CD8-positive, alpha-beta memory T cell (primary cell): ENCODE data around the gene PLOD1. TPM values are rescaled to one million over a fixed set of nuclear protein-coding genes. Genes with fewer than 3 reads are reported as not detected.
"Not testable (repeated sequence)": the region's sequence is repeated elsewhere in the genome, so short reads cannot be mapped to it uniquely, and the experiment has no call there.

Source experiments
- CTCF ChIA-PET: fragments of 350-600 bp; sonication (Branson Sonifier 250); formaldehyde crosslinking; loops from one replicate; lab custom pipeline; 2021; ENCODE audit warnings: antibody characterized with exemption; lab: Charles Lee
- POLR2A ChIA-PET: fragments of 350-600 bp; sonication (Branson Sonifier 250); formaldehyde crosslinking; loops from one replicate; lab custom pipeline; 2021; ENCODE audit warnings: antibody characterized with exemption; lab: Charles Lee
- DNase-seq, 5 donors: peaks; one replicate each; pipeline versions ENCODE4 v3.0.0 to v3.0.0-alpha.2; 2020 to 2022; ENCODE audit warnings: mixed read lengths in 1 of 5
- H3K27ac ChIP-seq: one replicate; pipeline ENCODE4 v1.7.0; 2013; ENCODE audit warnings: low read depth, mild to moderate bottlenecking, low read length, moderate library complexity
- H3K27me3 ChIP-seq: 2 replicates; pipeline ENCODE4 v1.7.0; 2013; ENCODE audit warnings: low read length, mild to moderate bottlenecking; ENCODE audit not compliant: insufficient read depth, poor library complexity, severe bottlenecking
- H3K36me3 ChIP-seq: 2 replicates; pipeline ENCODE4 v1.7.0; 2013; ENCODE audit warnings: mild to moderate bottlenecking, low read length, moderate library complexity; ENCODE audit not compliant: insufficient read depth
- H3K4me1 ChIP-seq: 2 replicates; pipeline ENCODE4 v1.7.0; 2013; ENCODE audit warnings: mild to moderate bottlenecking, low read length, moderate library complexity; ENCODE audit not compliant: insufficient read depth
- H3K4me3 ChIP-seq: 2 replicates; pipeline ENCODE4 v1.7.0; 2013; ENCODE audit warnings: mild to moderate bottlenecking, low read length
- H3K9me3 ChIP-seq: 2 replicates; pipeline ENCODE4 v1.7.0; 2013; ENCODE audit warnings: mild to moderate bottlenecking, low read length
- H3K27ac Mint-ChIP-seq, 8 donors: one replicate each; pipeline ENCODE4 v1.8.0; 2020 to 2021; ENCODE audit warnings: mixed read lengths in 8 of 8, mild to moderate bottlenecking in 6 of 8, inconsistent platforms in 3 of 8, moderate library complexity in 3 of 8
- H3K27me3 Mint-ChIP-seq, 2 donors: one replicate each; pipeline ENCODE4 v1.8.0; 2020 to 2021; ENCODE audit warnings: mixed read lengths in 2 of 2, mild to moderate bottlenecking in 1 of 2, moderate library complexity in 1 of 2
- H3K36me3 Mint-ChIP-seq, 3 donors: one replicate each; pipeline ENCODE4 v1.8.0; 2020 to 2021; ENCODE audit warnings: mixed read lengths in 3 of 3, inconsistent platforms in 1 of 3, mild to moderate bottlenecking in 1 of 3
- H3K4me1 Mint-ChIP-seq, 3 donors: one replicate each; pipeline ENCODE4 v1.8.0; 2020 to 2021; ENCODE audit warnings: mixed read lengths in 3 of 3, inconsistent platforms in 1 of 3, mild to moderate bottlenecking in 1 of 3
- H3K4me3 Mint-ChIP-seq, 7 donors: one replicate each; pipeline ENCODE4 v1.8.0; 2020 to 2021; ENCODE audit warnings: mixed read lengths in 7 of 7, mild to moderate bottlenecking in 6 of 7, moderate library complexity in 4 of 7, inconsistent platforms in 2 of 7
- H3K9me3 Mint-ChIP-seq, 5 donors: one replicate each; pipeline ENCODE4 v1.8.0; 2020 to 2022; ENCODE audit warnings: mixed read lengths in 5 of 5, mild to moderate bottlenecking in 3 of 5, moderate library complexity in 2 of 5, inconsistent platforms in 1 of 5
- polyA plus RNA-seq: library from polyadenylated mRNA; unstranded; fragments of 300-500 nt; fragmentation: Illumina TruSeq; gene quantifications from one replicate; pipeline ENCODE4 v1.2.3, GENCODE V29; 2021
- total RNA-seq, 2 experiments: library from RNA; stranded (reverse); gene quantifications; one replicate each; pipeline ENCODE4 v1.2.3, GENCODE V29; 2021

The PLOD1 gene
- total and polyA plus RNA-seq, 3 experiments from 2014 or later = 9.4 to 31.0 (median 25.8) TPM

- peaks cover 18% of the 10 kb centered on the region for H3K4me1 ChIP-seq
- no peaks in the 10 kb centered on the region for H3K27me3 ChIP-seq
- ChIA-PET CTCF (interaction anchor here (2.2 kb wide), 1 partner anchor 17 kb away, joined by 6 read pairs; no protein-coding TSS in a partner anchor), POLR2A (interaction anchor here (1.9 to 3.2 kb wide), 3 partner anchors 14 to 16 kb away, joined by 12 to 28 read pairs (median 13); no protein-coding TSS in a partner anchor)
- no peaks in the 10 kb centered on the region for H3K9me3 ChIP-seq
- H3K4me1 Mint-ChIP-seq = peaks cover 37 to 53% (median 47%) of the 10 kb centered on the region in 3 donors
- DNase-seq = no peak
- H3K9me3 Mint-ChIP-seq = no peaks in the 10 kb centered on the region
- H3K36me3 Mint-ChIP-seq = peaks cover 0 to 47% (median 4%) of the 10 kb centered on the region in 3 donors
- H3K27ac ChIP-seq = peak overlapping the region; percentile 28
- peak overlapping the region; percentile 85 to 98 (median 88) for H3K4me3 Mint-ChIP-seq
- H3K36me3 ChIP-seq = peaks cover 19% of the 10 kb centered on the region
- no peaks in the 10 kb centered on the region for H3K27me3 Mint-ChIP-seq
- H3K4me3 ChIP-seq = peak overlapping the region; percentile 35
- peak overlapping the region; percentile 13 to 97 (median 84) for H3K27ac Mint-ChIP-seq
These were observed 10.0 kb upstream of the PLOD1 start for GRCh38 chr1:11924334-11925195.

- Mint-ChIP-seq H3K4me1 (peaks cover 32 to 45% (median 39%) of the 10 kb centered on the region in 3 donors), H3K4me3 (peak overlapping the region; percentile 85 to 98 (median 88)), H3K27ac (peak overlapping the region in 4 of 8 donors; percentile 13 to 97 (median 78)), H3K36me3 (peaks cover 0 to 39% (median 2%) of the 10 kb centered on the region in 3 donors)
- not testable (repeated sequence) for DNase-seq, H3K9me3 Mint-ChIP-seq, H3K27me3 ChIP-seq, H3K27me3 Mint-ChIP-seq, H3K9me3 ChIP-seq
- peak overlapping the region; percentile 28 for H3K27ac ChIP-seq
- peaks cover 16% of the 10 kb centered on the region for H3K36me3 ChIP-seq
- ChIA-PET CTCF (interaction anchor here (2.2 kb wide), 1 partner anchor 18 kb away, joined by 6 read pairs; no protein-coding TSS in a partner anchor), POLR2A (interaction anchor here (1.9 to 2.2 kb wide), 2 partner anchors 15 to 17 kb away, joined by 12 to 28 read pairs; no protein-coding TSS in a partner anchor)
- H3K4me1 ChIP-seq = peaks cover 18% of the 10 kb centered on the region
- H3K4me3 ChIP-seq = peak overlapping the region; percentile 35
These were observed 9.2 kb upstream of the PLOD1 start for GRCh38 chr1:11925196-11925937.

- POLR2A ChIA-PET = interaction anchor here (1.9 to 2.2 kb wide), 2 partner anchors 15 to 18 kb away, joined by 12 to 28 read pairs; no protein-coding TSS in a partner anchor
- Mint-ChIP-seq H3K36me3 (peaks cover 0 to 33% (median 2%) of the 10 kb centered on the region in 3 donors), H3K4me3 (peak overlapping the region in 2 of 7 donors; percentile 87 to 96), H3K9me3 (no peaks in the 10 kb centered on the region), H3K4me1 (peaks cover 28 to 39% (median 34%) of the 10 kb centered on the region in 3 donors), H3K27ac (peak overlapping the region in 1 of 8 donors; percentile 92), H3K27me3 (peaks cover 0 to 2% of the 10 kb centered on the region in 2 donors)
- Histone ChIP-seq H3K4me3 (no peak overlapping the region), H3K4me1 (peaks cover 18% of the 10 kb centered on the region), H3K9me3 (no peaks in the 10 kb centered on the region), H3K27ac (no peak overlapping the region), H3K36me3 (peaks cover 11% of the 10 kb centered on the region), H3K27me3 (no peaks in the 10 kb centered on the region)
- CTCF ChIA-PET = interaction anchor here (2.2 kb wide), 1 partner anchor 18 kb away, joined by 6 read pairs; no protein-coding TSS in a partner anchor
- peak in 3 of 5 donors; percentile 9 to 15 (median 13) for DNase-seq
These were observed 8.6 kb upstream of the PLOD1 start for GRCh38 chr1:11925938-11926292.

GRCh38 chr1:11927866-11928592 is 6.5 kb upstream of the PLOD1 start:
- no peak for DNase-seq
- Histone ChIP-seq H3K27ac (no peak overlapping the region), H3K9me3 (no peaks in the 10 kb centered on the region), H3K4me3 (no peak overlapping the region), H3K27me3 (no peaks in the 10 kb centered on the region), H3K4me1 (peaks cover 18% of the 10 kb centered on the region), H3K36me3 (peaks cover 8% of the 10 kb centered on the region)
- ChIA-PET CTCF (no interaction called here), POLR2A (no interaction called here)
- Mint-ChIP-seq H3K36me3 (peaks cover 0 to 16% (median 2%) of the 10 kb centered on the region in 3 donors), H3K27me3 (peaks cover 0 to 2% of the 10 kb centered on the region in 2 donors), H3K9me3 (no peaks in the 10 kb centered on the region), H3K4me3 (peak overlapping the region; percentile 32 to 76 (median 51)), H3K4me1 (peaks cover 25 to 30% (median 25%) of the 10 kb centered on the region in 3 donors), H3K27ac (peak overlapping the region in 1 of 8 donors; percentile 60)

- Mint-ChIP-seq H3K36me3 (peaks cover 0 to under 1% (median 0%) of the 10 kb centered on the region in 3 donors), H3K9me3 (no peaks in the 10 kb centered on the region), H3K4me3 (peak overlapping the region in 1 of 7 donors; percentile 40), H3K27me3 (peaks cover 0 to 2% of the 10 kb centered on the region in 2 donors), H3K4me1 (peaks cover 6 to 17% (median 8%) of the 10 kb centered on the region in 3 donors), H3K27ac (peak overlapping the region in 1 of 8 donors; percentile 20)
- POLR2A ChIA-PET = no interaction called here
- Histone ChIP-seq H3K9me3 (no peaks in the 10 kb centered on the region), H3K27me3 (no peaks in the 10 kb centered on the region), H3K4me3 (no peak overlapping the region), H3K36me3 (no peaks in the 10 kb centered on the region), H3K27ac (peak overlapping the region; percentile 54), H3K4me1 (peaks cover 8% of the 10 kb centered on the region)
- no peak for DNase-seq
- CTCF ChIA-PET = no interaction called here
These were observed 4.7 kb upstream of the PLOD1 start for GRCh38 chr1:11929849-11930248.

- ChIA-PET CTCF (no interaction called here), POLR2A (interaction anchor here (0.6 kb wide), 1 partner anchor 18 kb away, joined by 6 read pairs; no protein-coding TSS in a partner anchor)
- peak overlapping the region in 1 of 7 donors; percentile 75 for H3K4me3 Mint-ChIP-seq
- no peaks in the 10 kb centered on the region for H3K36me3 Mint-ChIP-seq
- no peak overlapping the region for H3K4me3 ChIP-seq
- peak overlapping the region in 1 of 8 donors; percentile 51 for H3K27ac Mint-ChIP-seq
- H3K9me3 ChIP-seq = no peaks in the 10 kb centered on the region
- no peaks in the 10 kb centered on the region for H3K27me3 ChIP-seq
- H3K9me3 Mint-ChIP-seq = no peaks in the 10 kb centered on the region
- no peak for DNase-seq
- peaks cover 5 to 18% (median 6%) of the 10 kb centered on the region in 3 donors for H3K4me1 Mint-ChIP-seq
- no peak overlapping the region for H3K27ac ChIP-seq
- H3K27me3 Mint-ChIP-seq = peaks cover 0 to 2% of the 10 kb centered on the region in 2 donors
- peaks cover 9% of the 10 kb centered on the region for H3K4me1 ChIP-seq
- H3K36me3 ChIP-seq = no peaks in the 10 kb centered on the region
These were observed 3.7 kb upstream of the PLOD1 start for GRCh38 chr1:11930571-11931445.
